Mesothelial cell of epicardium (in vitro differentiated cells): ENCODE measurements around the gene KLHL5. TPM values are rescaled to one million over a fixed set of nuclear protein-coding genes. Genes with fewer than 3 reads are reported as not detected.
"Not testable (repeated sequence)": the region's sequence is repeated elsewhere in the genome, so short reads cannot be mapped to it uniquely, and the experiment has no call there.

Experiments used
- DNase-seq, 2 experiments: peaks; one replicate each; pipeline ENCODE4 v3.0.0; 2021; ENCODE audit warnings: low spot score in 2 of 2; ENCODE audit not compliant: unreplicated experiment in 2 of 2
- H3K27ac Mint-ChIP-seq: 2 replicates; pipeline ENCODE4 v1.8.0; 2021; ENCODE audit warnings: mixed read lengths
- H3K27me3 Mint-ChIP-seq: 2 replicates; pipeline ENCODE4 v1.8.0; 2021; ENCODE audit warnings: low read depth, mixed read lengths
- H3K36me3 Mint-ChIP-seq: 2 replicates; pipeline ENCODE4 v1.8.0; 2021; ENCODE audit warnings: mixed read lengths
- H3K4me1 Mint-ChIP-seq: 2 replicates; pipeline ENCODE4 v1.8.0; 2021; ENCODE audit warnings: mixed read lengths
- H3K4me3 Mint-ChIP-seq: 2 replicates; pipeline ENCODE4 v1.8.0; 2021; ENCODE audit warnings: mild to moderate bottlenecking, moderate library complexity, mixed read lengths
- H3K9me3 Mint-ChIP-seq: 2 replicates; pipeline ENCODE4 v1.8.0; 2021; ENCODE audit warnings: mixed read lengths
- CTCF ChIP-seq: fragments of 200-600 bp; sonication (generic); IDR thresholded peaks from one replicate; pipeline ENCODE4 v1.5.0; 2021; ENCODE audit warnings: antibody characterized with exemption; ENCODE audit not compliant: unreplicated experiment
- total RNA-seq: library from RNA; stranded (reverse); gene quantifications from 3 replicates; pipeline ENCODE4 v1.2.1, GENCODE V29; 2021

The KLHL5 gene
- total RNA-seq, 1 donor from 2014 or later, result 34.7 TPM

- H3K4me3 Mint-ChIP-seq, result no peak overlapping the region
- no peaks in the 10 kb centered on the region for H3K4me1 Mint-ChIP-seq
- no peak for TF ChIP-seq CTCF
- no peaks in the 10 kb centered on the region for H3K36me3 Mint-ChIP-seq
- no peak overlapping the region for H3K27ac Mint-ChIP-seq
- H3K27me3 Mint-ChIP-seq, result no peaks in the 10 kb centered on the region
- H3K9me3 Mint-ChIP-seq, result no peaks in the 10 kb centered on the region
- DNase-seq, result no peak
Observed at GRCh38 chr4:39030725-39031124, 31.3 kb upstream of the KLHL5 start.

- H3K36me3 Mint-ChIP-seq, H3K4me3 Mint-ChIP-seq, H3K4me1 Mint-ChIP-seq, H3K27ac Mint-ChIP-seq, H3K27me3 Mint-ChIP-seq, DNase-seq, H3K9me3 Mint-ChIP-seq: not testable (repeated sequence)
Observed at GRCh38 chr4:39031590-39032020, 30.4 kb upstream of the KLHL5 start.

- no peak within 1 kb of the TSS for H3K4me3 Mint-ChIP-seq
- DNase-seq, result no peak
- no peaks in the 10 kb centered on the region for H3K9me3 Mint-ChIP-seq
- TF ChIP-seq CTCF, result no peak
- peaks cover 3% of the 10 kb centered on the region for H3K4me1 Mint-ChIP-seq
- H3K27ac Mint-ChIP-seq, result peak within 1 kb of the TSS; percentile 25
- H3K36me3 Mint-ChIP-seq, result no peaks in the 10 kb centered on the region
- H3K27me3 Mint-ChIP-seq, result no peaks in the 10 kb centered on the region
Observed at GRCh38 chr4:39032218-39033085, 29.6 kb upstream of the KLHL5 start, which contains the start of gene TMEM156. Gene TMEM156 (minus strand): TSS chr4:39032409. CDS start chr4:39032313, 96 bp downstream.

- no peak for DNase-seq
- peak overlapping the region; percentile 22 for H3K27ac Mint-ChIP-seq
Observed at GRCh38 chr4:39036172-39036571, 25.9 kb upstream of the KLHL5 start.

GRCh38 chr4:39037491-39037825 lies 24.6 kb upstream of the KLHL5 start:
- Mint-ChIP-seq H3K27ac (peak overlapping the region; percentile 75), H3K9me3 (no peaks in the 10 kb centered on the region), H3K4me1 (peaks cover 18% of the 10 kb centered on the region), H3K36me3 (no peaks in the 10 kb centered on the region), H3K4me3 (no peak overlapping the region), H3K27me3 (no peaks in the 10 kb centered on the region)
- DNase-seq, result no peak
- TF ChIP-seq CTCF, result no peak

More at GRCh38 chr4:39036172-39036571, 25.9 kb upstream of the KLHL5 start:
- TF ChIP-seq CTCF, result no peak
- H3K36me3 Mint-ChIP-seq, result no peaks in the 10 kb centered on the region
- H3K4me3 Mint-ChIP-seq, result no peak overlapping the region
- peaks cover 13% of the 10 kb centered on the region for H3K4me1 Mint-ChIP-seq
- no peaks in the 10 kb centered on the region for H3K9me3 Mint-ChIP-seq
- no peaks in the 10 kb centered on the region for H3K27me3 Mint-ChIP-seq

GRCh38 chr4:39037941-39038340 lies 24.1 kb upstream of the KLHL5 start:
- H3K27ac Mint-ChIP-seq, result peak overlapping the region; percentile 75
- peaks cover 20% of the 10 kb centered on the region for H3K4me1 Mint-ChIP-seq
- no peaks in the 10 kb centered on the region for H3K9me3 Mint-ChIP-seq
- H3K4me3 Mint-ChIP-seq, result no peak overlapping the region
- H3K27me3 Mint-ChIP-seq, result no peaks in the 10 kb centered on the region
- TF ChIP-seq CTCF, result no peak
- no peaks in the 10 kb centered on the region for H3K36me3 Mint-ChIP-seq
- DNase-seq, result no peak
